HG02678 (cell line): ENCODE measurements around the gene WIPF2.
"Not testable (repeated sequence)": the region's sequence is repeated elsewhere in the genome, so short reads cannot be mapped to it uniquely, and the experiment has no call there.

Experiments
- ATAC-seq: cut with Tn5 transposase; IDR thresholded peaks from one replicate; pipeline ENCODE4 v1.9.1; 2021; ENCODE audit warnings: mild to moderate bottlenecking, moderate library complexity; ENCODE audit not compliant: unreplicated experiment

Gene WIPF2

DNA sequence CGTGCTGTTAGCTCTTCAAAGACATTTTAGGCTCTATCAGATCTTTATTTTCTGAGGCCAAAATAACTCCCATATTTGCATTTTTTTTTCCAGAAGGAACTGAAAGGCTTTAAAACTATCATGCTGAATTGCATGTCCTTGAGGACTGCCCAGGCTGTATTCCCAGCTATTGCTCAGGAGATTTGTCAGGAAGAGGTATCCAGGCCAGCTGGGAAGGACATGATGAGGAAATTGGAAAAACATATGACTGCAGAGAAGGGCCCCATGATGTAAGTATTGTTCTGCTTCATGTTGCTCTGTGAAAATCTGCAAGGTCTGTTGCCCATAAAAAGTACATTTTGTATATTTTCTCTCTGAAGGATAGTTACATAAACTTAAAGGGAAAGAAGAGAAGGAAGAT, 74.3 kb downstream of the WIPF2 start:
- ATAC-seq: no peak

DNA sequence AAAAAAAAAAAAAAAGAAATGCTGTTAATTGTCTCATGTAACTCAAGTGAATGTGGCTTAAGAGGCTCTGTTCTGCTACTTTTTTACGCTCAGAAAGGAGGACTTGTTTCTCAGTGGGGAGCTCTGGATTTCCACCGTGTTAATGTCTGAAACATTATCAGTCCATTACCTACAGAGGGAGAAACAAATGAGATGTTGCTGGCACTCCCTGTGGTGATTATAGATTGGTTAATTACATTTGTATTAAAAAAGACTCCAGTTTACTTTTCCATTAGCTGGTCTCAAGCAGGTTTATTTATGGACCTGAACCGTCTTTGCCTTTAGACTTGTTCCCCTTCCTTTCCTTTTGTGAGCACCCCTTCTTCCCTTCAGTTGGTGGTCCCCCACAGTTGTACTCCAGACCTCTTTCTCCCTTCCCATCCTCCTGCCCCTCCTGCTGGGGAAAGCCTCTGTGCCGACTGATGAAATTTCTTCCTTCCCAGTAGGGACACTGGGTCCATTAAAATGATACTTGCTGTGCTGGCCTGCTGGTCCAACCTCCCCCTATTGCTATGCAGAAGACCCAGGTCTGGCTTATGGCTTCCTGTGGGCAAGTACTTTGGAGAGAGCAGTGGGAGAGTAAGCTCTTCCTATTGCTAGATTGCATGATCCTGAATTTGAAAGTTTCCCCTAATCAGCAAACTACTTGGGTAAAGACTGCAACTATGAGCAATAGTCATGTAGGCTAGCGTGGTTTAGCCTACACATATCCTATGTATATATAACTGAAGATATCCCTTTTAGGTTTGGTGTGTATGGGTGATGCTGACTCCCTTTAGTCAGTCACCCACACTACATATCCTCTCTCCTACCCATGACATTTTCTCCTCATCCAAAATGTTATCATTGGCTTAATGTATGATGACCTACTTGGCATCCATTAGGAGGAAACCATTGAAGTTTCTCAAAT, 76.7 kb downstream of the WIPF2 start:
- no peak for ATAC-seq

DNA sequence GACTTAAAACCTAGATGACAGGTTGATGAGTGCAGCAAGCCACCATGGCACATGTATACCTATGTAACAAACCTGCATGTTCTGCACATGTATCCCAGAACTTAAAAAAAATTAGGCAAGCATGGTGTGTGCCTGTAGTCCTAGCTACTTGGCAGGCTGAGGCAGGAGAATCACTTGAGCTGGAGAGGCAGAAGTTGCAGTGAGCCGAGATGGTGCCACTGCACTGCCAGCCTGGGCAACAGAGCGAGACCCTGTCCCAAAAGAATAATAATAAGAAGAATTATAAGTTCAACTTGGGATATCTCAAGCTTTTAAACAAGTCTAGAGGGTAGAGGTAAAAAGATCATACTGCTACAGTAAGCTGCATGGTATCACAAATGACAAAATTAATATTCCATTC, 78.4 kb downstream of the WIPF2 start:
- ATAC-seq: no peak

DNA sequence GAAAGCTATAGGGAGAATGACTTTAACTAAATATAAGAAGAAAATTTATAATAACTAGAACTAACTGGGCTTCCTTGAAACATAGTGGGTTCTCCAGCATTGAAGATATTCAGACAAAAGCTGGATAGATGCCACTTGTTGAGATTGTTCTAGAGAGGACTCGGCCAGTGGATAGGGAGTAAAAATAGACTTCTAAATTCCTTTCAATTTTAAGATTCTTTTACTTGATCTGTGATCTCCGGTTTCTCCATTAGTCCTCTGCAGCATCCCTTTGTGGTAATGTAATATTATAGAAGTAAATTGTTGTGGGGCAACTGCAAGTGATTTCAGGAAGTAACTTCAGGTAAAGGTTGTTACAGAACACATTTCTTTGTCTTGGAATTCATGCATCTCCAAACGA, 79.6 kb downstream of the WIPF2 start:
- no peak for ATAC-seq

DNA sequence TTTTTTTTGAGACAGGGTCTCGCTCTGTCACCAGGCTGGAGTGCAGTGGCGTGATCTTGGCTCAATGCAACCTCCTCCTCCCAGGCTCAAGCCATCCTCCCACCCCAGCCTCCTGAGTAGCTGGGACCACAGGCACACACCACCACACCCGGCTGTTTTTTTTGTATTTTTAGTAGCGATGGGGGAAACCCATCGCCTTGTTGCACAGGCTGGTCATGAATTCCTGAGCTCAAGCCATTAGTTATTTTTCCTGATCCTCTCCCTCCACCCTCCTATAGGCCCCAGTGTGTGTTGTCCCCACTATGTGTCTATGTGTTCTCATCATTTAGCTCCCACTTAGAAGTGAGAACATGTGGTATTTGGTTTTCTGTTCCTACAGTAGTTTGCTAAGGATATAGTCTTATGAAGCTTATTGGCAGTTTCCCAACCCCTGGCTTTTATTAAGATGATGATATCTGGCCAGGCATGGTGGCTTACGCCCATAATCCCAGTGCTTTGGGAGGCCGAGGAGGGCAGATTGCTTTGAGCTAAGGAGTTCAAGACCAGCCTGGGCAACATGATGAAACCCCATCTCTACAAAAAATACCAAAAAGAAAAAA, 80.2 kb downstream of the WIPF2 start:
- not testable (repeated sequence) for ATAC-seq

DNA sequence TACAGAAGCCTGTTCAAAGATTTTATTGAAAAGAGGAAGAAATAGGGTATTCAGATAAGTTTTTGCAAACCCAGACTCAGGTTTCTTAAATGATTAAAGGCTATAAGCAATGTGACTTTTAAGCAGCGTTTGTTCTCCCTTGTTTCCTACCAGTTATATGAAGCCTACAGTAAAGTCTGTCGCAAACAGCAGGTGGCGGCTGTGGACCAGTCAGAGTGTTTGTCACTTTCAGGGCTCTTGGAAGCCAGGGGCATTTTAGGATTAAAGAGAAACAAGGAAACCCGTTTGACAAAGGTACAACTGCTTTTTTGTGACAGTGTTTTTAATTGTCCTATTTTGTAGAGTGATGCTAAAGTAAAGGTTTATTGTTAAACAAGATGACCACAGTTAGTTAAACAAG, 82.2 kb downstream of the WIPF2 start:
- no peak for ATAC-seq

DNA sequence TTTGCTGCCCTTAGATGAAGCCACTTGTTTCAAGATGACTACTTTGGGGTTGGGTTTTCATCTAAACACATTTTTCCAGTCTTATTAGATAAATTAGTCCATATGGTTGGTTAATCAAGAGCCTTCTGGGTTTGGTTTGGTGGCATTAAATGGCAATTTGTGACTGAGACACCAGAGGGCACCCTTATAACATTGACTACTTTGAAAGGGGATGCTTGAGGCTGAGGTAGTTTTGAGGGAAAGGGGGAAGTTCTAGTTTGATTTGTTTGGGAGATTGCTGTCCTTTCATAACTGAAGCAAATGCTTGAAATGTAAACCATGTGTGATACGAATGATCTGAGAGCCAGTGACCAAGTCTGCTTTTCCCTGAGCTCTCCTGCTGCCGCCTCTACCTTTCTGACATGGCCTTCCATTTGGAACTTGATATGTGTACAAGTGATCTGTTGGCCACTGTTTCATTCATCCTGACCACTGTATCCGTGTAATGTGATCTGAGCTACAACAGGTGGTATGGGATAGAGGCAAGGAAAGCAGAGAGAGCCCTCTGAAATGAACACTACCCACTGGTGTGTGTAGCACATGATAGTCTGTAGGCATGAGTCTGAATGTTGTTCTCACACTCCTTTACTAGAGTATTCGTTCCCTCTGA, 84.0 kb downstream of the WIPF2 start:
- no peak for ATAC-seq

DNA sequence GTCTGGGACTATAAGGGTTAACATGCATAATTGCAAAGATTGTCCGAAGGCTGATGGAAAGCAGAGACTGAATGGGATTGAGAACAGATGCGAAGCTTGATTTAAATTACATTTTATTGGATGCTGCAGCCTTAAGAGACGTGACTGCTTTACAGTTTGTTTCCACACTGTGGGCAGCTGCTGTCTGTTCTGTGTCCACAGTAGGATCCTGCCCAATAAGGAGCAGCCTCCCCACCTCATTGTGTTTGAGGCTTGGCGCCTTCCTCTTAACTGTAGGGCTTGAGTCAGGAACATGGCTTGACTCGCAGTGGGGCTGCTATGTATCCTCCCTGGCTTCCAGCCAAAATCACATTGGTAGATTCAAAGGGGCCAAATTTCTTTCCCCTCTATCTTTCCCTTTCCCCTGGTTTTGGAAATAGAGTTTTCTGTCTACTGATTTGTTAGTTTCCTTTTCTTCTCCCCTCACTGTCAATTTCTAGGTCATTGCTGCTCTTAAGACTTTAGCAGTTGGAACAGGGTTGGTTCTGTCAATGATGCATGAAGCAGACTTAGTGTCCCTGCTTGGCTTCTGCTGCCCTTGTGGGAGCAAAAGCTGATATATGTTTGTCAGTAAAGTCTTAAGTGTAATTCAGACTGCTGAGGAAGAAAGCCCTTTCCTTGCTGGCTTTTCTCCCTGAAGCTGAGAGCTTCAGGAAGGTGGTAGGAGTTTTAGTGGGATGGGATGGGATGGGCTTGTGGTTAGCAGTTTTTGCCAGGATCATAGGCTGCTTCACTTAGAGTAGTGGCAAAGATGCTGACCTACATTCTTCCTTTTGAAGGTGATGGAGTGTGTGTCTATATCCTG, 84.8 kb downstream of the WIPF2 start:
- no peak for ATAC-seq

DNA sequence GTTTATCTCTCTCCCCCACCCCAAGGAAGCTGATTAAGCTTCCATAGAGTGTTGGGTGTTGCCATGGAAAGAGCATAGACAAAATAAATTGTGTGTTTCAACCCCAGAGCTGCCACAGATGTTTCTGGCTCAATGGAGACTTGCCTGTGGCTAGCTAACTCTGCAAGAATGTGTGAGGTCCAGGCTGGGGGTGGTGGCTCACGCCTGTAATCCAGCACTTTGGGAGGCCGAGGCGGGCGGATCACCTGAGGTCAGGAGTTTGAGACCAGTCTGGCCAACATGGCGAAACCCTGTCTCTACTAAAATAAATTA, 85.4 kb downstream of the WIPF2 start:
- ATAC-seq: not testable (repeated sequence)

DNA sequence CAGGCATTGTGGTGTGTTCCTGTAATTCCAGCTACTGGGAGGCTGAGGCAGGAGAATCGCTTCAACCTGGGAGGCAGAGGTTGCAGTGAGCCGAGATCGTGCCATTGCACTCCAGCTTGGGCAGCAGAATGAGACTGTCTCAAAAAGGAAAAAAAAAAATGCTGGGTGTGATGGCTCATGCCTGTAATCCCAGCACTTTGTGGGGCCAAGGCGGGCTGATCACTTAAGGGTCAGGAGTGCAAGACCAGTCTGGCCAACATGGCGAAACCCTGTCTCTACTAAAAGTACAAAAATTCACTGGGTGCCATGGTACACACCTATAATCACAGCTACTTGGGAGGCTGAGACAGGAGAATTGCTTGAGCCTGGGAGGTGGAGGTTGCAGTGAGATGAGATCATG, 85.8 kb downstream of the WIPF2 start:
- ATAC-seq: not testable (repeated sequence)

DNA sequence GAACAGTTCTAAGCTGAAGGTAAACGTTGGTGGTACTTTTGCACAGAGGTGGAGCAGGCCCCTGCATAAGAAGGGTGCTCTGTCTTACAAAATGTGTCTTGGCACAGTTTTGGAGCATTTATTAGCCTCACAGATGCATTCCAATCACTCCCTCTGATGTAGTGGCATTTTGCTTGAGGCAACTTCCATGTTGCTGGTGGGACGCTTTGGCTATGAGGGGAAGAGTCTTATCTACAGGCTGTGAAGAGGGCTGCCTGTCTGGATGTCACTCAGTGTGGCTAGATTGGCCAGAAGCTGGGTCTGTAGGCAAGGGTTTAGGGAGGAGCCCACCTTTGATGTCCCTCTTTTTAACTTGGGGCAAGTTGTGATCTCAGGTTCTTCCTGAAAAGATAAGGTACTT, 87.3 kb downstream of the WIPF2 start:
- ATAC-seq: no peak

DNA sequence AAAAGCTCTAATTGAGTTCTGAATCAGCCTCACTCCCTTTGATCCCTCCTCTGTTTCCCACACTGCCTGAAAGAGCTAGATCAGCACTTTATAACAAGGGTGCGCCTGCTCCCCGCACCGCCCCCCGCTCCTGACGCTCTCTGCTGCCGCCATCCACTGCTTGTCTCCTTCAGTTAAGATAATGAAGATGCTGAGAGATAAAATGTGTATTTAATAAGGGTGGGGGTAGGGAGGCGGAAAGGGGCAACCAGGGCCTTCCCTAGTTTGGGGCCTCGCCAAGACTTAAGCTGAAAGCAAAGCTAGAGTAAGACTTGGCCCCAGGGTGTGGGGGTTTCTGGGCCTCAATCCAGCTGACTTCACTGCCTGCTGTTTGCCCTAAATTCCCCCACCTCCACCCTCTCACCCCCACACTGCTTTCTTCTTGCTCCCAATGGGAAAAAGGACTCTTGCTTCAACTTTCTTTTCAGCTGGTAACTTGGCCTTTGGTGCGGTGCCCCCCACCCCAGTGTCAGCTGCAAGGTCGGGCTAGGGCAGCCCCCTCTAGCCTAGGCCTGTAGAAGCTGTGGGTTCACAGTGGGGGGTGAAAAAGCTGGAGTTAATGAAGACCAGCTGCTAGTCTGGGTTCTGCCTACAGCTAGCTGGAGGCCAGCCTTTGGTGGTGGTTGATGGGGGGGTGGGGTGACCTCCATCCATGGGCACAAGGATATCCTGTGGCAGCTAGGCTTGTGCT, 88.1 kb downstream of the WIPF2 start:
- no peak for ATAC-seq

DNA sequence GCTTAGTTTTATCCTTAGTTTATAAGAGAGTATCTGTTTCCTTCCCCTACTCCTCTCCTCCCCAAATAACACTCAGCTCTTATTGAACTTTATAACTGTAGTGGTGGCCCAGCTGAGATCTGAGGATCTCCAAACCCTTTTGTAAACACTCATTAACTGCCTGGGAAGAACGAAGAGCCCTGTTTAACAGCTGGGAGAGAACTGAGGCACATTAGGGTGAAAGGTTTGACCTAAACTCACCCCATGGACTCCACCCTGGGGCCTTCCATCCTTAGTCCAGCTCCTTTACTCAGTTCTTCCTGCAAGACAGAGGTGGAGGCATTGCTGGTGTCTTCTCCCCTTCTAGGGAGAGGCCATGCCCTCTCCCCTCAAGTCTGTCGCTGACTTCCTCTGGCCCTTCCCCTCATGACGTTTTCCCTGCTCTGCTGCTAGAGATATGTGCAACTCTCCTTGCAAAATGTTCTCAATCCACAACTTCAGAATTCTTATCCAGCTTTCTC, 88.7 kb downstream of the WIPF2 start:
- no peak for ATAC-seq

DNA sequence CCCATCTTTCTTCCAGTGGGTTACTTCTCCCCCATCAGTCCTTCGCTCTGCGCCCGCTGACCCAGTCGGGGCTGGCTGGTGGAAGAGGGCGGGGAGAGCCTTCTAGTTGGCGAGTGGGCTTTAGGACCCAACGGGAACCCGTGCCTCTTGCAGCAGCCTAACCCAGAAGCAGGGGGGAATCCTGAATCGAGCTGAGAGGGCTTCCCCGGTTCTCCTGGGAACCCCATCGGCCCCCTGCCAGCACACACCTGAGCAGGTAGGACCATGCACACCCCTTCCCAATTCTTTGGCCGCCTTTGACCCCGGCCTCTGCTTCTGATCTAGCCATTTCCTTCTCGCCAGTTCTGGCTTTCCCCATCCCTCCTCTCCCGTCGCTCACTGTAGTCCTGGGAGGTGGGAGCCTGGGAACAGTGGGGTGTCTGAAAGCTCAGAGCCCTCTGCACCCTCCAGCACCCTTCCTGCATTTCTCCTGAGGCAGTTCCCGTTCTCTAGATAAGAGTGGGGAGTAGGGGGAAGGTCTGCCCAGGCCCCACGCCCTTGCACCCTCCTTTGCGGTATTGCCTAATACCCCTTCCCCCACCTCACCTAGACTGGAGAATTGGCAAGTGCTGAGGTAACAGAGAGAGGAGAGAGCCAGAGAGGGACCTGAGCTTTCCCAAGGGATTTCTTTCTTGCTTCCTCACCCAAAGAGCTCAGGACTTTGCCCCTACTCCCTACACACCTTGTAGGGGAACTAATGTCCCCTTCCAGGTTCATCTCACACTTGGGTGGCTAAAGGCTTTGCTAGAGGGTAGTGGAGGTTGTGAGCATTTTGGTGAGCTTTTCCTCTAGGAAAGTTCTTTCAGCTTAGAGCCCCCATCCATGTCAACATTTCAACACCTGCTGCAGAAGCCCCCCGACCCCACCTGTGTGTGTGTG, 90.2 kb downstream of the WIPF2 start, which contains the start of gene RARA:
RARA (plus strand) TSS at position 150 of the 918 bp plus-strand sequence. CDS start 22,039 bp downstream, outside the sequence.
- no peak for ATAC-seq

DNA sequence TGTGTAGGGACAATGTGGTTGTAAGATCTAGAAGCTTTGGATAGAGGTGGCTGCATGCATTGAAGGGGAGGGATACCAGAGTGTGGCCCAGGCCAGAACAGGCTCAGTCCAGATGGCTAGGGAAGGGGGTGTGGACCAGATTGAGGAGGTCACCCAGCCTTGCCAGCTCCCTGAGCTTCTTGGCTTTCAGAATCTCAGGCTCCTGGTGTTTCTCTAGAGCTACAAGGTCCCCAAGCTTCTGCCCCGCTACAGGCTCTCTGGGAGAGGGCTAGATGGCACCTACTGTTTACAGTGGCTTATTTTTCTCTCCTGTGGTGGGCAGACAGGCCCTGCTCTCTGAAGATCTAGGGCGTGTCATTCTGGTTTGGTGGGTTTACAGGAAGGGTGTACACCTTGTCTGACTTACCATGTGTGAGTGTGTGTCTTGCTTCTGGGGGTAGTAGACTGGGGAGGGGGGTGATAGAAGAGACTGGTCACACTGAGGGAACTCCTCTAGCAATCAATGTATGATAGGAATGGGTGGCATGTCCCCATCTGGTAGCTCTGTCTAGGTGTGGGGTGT, 90.9 kb downstream of the WIPF2 start:
- no peak for ATAC-seq

DNA sequence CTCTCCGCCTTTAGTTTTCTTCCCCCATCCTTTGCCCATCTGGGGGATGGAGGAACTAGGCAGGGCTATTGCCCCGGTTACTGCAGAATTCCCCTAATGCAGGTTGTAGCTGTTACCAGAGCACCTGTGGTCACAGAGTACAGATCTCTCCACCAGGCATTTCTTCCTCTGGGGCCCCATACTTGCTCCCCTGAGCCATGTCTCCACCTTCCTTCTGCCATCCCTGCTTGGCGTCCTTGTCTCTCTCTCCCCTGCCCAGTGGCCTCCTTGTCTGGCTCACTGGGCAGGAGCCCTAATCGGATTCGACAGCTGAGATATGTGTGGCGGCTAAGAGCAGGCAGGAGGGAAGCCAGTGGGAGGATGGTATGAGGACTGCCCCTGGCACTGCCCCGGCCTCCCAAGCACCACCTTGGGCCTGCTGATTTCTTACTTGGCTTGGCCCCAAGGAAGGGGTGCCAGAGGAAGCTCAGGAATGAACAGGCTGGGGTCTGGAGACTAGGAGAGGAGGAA, 91.8 kb downstream of the WIPF2 start:
- ATAC-seq: no peak

DNA sequence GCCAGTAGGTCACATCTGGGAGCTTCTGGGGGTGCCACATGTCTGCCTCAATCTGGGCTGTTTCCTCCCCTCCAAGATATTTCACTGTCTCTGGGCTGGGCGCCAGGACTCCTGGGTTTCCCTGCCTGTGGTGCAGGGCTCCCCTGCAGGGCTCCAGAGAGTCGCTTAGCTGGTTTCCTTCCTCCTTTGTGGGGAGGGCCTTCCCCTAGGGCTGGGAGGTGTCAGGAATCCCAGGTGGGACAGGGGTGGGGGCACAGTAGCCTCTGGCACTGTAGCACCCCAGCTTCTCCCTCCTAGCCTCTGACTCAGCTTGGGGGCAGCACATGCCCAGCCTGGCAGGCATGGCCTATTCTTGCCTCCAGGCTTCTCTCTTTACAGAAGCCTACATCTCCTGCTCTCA, 92.5 kb downstream of the WIPF2 start:
- ATAC-seq: no peak

DNA sequence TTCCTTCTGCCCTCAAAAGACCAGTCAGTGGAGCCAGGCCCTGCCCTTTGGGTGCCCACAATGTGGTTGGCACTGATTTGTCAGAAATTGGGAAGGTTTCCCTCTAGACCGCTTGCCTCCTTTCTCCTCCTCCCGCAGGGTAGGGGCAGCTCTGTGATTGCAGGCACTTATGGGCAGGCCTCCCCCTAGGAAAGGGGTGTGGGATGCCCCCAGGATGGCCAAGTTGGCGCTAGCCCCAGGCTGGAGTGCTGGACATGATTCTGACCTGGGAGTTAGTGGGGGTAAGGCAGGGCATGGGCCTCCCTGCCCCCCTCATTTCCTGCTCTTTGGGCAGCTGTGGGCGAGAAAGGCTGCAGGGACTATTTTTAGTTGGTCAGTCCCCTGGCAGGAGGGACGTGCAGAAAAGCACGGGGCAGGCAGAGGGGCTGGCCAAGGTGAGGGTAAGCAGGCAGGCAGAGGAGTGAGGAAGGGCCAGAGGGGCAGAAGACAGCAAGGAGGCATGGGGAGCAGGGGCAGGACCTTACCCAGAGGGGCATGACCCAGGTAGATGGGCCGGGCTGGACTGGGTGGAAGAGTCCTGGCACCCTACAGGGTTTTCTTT, 93.1 kb downstream of the WIPF2 start:
- no peak for ATAC-seq
